NCI-H82 treated with DMSO at 0.1 percent for 48 hours (cell line): ENCODE measurements around the gene CUEDC2.
A peak's percentile ranks its signal among the peaks of the same experiment; 100 is the strongest.

Experiments used
- DNase-seq: peaks from one replicate; lab custom pipeline; 2025; ENCODE audit not compliant: unreplicated experiment; lab: John Stamatoyannopoulos, UW

The CUEDC2 gene

DNA sequence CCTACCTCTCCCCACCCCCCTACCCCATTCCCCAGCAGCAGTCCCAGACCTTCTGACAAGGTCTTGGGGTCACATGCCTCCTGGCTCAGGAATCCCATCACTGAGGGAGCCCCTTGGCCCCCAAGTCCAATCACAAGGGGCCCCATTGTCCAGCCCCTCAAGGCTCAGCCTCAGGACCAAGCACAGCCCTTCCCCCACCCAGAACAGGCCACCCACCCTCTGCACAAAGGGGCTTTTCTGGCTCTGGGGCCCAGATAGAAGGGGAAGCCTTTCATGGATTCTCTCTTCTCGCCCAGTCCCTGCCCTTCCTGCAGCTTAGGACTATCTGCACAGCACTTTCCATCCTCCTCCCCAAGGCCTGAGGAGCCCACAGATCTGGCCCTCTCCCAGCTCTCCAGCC is 6.9 kb downstream of the CUEDC2 start:
- DNase-seq = no peak

DNA sequence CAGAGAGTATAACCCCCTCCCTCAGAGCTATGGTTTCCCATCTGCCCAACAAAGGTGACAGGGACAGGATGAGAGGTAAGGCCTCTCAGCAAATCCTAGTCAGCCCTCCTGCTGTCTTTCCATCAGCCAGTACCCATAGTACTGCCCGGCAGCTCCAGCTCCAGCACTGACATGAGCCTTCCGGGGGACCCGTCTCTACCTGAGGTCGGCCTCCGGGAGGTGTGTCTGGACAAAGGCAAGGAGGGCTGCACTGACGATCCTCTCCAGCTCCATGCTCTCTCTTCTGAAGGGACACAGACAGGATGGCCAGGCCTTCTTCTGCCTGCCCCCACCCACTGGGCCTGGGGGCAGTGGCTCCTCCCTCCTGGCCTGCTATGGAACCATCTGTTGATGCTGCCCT is 7.5 kb downstream of the CUEDC2 start:
- DNase-seq = no peak

DNA sequence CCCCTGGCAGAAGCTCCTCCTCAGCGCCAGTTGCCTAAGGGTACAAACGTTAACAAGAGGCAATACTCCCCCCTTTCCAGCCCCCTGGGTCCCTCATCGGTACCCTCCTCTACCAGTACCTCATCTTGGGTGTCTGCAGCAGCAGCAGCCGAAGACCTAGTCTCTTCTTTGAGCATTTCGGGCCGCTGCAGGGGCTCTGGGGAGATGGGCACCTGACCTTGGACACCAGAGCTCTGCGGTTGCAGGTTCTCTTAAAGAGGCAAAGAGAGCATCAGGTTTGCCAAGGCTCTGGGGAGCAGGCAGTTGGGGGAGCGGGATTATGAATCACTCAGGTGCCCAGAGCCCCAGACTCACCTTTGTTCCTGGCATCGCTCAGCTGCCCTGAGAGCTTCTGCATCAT is 8.2 kb downstream of the CUEDC2 start:
- no peak for DNase-seq

DNA sequence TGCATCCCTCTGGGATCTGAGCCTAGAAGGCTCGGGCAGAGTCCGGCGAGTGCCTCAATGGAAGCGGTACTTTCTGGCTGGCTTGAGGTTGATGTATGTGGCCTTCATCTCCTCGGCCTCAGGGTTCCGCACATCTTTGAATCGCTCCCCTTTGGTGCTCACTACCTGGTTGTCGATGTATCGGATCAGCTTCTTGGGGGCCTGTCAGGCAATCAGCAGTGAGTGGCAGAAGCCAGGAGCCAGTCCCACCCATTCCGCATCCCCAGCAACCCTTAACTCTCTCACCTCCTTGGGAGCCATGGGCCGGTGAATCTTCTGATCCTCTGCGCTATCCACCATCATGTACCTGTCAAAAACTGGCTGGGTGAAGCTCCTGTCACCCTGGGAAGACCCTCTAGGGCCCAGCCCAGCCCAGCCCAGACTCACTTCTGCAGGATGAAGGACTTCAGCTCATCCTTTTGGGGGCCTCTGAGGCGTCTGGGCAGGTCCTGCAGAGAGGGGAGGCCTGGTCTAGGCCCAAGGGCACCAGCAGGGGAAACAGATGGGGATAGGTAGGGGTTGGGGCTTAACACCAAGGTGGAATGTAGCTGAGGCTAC is 8.9 kb downstream of the CUEDC2 start:
- DNase-seq = no peak

DNA sequence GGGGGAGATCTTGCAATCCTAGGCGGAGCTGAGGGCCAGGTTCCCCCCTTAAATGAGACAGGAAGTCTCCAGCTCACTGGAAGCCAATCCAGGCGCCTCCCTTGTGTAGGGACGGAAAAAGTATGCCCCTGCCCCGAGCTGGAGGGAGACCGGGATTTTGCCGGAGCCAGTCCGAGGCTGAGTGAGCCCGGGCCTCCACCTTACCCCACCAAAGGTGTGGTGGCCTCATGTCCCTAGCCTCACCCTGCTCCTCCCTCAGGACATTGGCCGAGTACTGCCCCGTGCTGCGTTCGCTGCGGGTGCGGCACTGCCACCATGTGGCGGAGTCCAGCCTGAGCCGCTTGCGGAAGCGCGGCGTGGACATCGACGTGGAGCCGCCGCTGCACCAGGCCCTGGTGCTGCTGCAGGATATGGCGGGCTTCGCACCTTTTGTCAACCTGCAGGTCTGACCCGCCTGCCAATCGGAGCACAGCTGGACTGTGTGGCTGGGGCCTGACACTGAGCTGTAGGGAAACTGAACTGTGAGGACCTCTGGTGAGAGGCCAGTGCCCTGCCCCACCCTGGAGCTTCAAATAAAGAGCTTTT is 9.7 kb downstream of the CUEDC2 start:
- DNase-seq = no peak

DNA sequence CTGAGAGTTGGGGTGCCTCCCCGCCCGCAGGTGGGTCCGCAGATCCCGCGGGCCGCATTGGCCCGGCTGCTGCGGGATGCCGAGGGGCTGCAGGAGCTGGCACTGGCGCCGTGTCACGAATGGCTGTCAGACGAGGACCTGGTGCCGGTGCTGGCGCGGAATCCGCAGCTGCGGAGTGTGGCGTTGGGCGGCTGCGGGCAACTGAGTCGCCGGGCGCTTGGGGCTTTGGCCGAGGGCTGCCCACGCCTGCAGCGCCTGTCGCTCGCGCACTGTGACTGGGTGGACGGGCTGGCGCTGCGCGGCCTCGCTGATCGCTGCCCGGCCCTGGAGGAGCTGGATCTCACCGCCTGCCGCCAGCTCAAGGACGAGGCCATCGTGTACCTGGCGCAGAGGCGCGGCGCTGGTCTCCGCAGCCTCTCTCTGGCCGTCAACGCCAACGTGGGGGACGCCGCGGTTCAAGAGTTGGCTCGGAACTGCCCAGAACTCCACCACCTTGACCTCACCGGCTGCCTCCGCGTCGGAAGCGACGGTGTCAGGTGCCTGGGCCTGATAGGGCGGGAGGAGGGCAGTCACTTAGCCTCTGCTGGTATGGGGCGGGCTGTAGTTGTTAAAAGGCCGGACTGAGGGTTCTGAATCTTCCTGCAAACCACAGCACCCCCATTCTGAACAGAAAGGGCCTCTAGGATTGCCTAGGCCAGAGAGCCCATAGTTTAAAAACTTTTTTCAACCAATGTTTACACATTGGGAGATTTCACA is 10.4 kb downstream of the CUEDC2 start:
- DNase-seq = no peak

DNA sequence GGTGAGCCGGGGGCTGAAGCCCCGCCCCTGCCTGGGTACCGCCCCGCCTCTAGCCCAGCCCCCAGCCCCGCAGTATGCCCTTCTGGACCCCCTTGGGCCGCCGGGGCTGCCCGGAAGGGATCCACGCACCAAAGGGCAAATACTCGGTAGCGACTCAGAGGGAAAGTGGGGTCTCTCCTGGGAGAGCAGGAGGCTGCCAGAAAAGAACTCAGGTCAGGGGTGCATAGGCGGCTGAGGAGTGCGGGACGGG is 10.9 kb downstream of the CUEDC2 start:
- no peak for DNase-seq

DNA sequence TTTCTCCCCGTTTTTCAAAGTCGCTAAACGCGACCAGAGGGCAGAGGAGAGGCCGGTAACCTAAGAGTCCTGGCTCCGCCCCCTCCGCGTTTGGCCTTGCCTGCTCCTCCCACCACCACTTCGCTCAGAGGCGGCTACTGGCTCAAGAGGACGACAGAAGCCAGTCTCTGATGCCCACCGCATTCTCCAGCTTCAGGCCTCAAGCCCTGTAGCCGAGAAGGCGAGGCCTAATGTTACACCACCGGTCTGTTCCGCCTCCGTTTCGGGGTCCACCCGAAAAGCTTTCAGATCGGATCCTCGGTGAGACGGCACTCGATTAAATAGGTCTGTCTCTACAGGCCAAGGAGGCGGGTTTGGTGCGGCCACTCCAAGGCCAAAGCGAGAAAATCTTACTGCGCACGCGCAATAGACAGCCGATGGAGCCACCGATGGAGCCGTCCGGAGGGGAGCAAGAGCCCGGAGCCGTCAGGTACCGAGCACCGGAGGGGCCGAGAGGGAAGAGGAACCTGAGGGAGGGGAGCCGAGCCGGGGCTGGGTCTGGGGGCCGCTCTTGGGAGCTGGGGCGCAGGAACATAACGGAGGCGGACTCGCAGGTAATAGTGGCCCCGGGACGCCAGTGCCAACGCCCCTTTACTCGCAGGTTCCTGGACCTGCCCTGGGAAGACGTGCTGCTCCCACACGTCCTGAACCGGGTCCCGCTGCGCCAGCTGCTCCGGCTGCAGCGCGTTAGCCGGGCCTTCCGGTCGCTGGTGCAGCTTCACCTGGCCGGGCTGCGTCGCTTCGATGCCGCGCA is 11.5 kb downstream of the CUEDC2 start, which contains the start of gene FBXL15:
Gene FBXL15, plus strand, starts transcription at position 123 of the 793 bp plus-strand sequence. Its CDS starts 294 bp downstream, at position 417.
- peak; percentile 82 for DNase-seq

DNA sequence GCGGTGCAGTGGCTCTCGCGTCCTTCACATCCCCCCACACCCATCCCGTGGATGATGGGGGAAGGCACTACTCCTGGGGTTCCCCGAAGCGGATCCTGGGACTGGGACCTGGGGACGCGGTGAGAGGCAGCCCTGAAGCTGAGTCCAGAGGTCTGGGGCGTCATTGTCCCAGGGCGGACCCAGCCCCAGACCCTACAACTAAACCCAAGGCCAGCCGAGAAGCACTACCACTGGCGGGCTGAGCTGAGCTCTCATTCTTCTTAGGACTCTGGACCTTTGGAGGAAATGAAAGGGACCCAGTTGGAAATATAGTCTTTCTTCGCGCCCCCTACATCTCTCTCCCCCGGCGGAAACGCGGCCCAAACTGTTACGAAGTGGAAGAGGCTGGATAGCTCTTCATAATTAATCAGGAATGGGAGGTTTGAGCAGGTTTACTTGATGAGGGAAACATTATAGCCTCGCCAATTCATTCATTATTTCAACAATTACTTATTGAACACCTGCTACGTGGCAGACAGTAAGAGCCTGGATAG is 12.1 kb downstream of the CUEDC2 start:
- DNase-seq = no peak

DNA sequence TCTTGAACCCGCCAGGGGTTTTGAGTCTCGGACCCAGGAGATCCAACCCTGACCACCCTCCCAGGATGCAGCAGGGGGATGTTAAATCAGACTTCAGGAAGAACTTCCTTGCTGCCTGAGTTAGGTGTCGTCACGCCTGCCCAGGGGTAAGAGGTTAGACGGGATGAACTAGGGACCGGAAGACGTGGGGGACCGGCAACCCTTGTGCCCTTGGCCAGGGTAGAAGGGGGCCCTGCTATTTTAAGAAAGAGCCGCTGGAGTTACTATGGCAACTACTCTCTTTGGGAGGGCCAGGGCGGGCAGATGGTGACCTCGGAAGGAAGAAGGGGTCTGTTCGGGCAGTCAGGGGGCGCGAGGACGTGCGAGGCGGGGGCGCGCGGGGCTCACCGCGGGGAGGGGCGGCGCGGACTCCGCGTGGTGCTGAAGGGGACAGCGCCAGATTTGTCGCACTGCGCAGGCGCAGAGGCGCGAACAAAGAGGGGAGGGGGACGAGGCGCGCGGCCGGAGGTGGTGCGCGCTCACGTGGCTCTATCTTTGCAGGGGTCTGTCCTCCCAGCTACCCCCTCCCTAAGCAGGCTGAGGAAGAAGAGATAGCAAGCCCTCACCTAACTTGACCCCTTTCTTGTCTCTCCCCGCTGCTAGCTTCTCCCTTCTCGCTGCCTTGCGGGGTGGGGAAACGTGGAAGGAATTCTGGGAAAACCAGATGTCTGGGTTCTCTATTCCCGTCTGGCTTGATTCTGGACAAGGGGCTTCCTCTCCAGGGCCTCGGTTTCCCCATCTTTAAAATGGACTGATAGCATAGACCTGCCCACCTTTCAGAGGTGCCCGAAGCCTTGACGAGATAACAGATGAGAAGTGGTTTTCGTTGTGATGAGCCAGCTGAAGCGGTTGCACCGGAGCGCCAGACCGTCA is 12.8 kb downstream of the CUEDC2 start:
- peak; percentile 84 for DNase-seq

DNA sequence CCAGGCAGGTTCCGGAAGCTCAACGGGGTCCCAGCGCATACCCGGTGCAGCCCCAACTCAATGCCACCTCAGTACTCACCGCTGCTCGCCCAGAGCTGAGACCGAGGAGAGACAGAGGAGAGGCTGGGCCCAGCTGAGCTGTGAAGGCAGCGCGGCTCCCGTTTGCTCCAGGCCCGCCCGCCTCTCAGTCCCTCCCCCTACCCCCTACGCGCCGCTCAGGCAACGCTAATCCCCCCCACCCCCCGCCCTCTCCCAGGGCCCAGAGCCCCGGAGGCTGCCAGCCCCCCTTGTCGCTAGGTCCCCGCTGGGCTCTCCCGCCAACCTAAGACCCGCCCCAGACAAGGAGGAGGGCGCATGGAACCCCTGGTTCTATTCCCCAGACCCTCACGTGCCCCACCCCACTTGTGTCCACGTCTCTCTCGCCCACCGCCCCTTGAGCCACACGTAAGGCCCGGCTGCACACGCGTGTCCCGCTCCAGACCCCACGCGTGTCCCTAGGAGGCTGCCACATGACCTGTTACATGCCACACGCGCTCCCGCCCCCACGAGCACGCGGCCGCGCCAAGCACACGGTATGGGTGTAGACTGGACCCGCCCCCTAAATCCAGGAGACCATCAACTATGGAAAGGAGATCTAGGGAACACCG is 13.6 kb downstream of the CUEDC2 start, which contains the start of gene PSD:
Gene PSD, minus strand, starts transcription at position 164 of the 647 bp plus-strand sequence. CDS start 1,747 bp downstream, outside the sequence.
- peak; percentile 80 for DNase-seq

DNA sequence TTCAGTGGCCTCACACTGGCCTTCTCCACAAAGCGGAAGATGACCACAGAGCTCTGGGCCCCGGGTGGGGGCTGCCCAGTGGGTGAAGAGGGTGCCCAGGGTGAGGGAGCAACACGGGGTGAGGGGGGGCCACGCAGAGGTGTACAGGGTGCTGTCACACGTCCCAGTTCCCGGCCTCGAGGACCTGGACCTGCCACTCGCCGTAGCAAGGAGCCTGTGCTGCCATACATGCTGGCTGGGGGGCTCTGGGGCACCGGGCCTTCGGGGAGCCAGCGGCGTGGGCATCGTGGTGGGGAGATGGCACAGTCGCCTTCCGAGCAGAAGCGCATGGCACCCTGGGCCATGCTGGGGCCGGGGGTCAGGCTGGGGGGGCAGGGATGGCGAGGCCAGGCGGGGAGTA is 15.7 kb downstream of the CUEDC2 start:
- DNase-seq = no peak

DNA sequence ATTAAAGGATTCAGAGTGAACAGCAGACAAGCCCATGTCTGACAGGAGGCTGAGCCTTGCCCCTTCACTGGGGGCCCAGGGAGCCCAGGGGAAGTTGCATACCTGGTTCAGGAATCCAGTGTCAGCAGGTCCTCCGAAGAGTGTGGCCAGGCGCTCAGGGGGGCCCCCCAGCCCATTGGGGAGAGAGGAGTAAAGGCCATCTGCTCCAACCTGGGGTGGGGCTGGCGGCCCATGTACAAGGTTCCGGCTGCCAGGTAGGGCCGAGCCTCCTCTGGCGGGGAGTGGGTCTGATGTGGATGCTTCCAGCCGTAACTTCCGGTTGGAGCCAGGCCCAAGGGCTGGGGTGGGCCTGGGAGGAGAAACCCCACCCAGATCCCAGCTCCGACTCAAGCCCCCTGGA is 16.1 kb downstream of the CUEDC2 start:
- no peak for DNase-seq

DNA sequence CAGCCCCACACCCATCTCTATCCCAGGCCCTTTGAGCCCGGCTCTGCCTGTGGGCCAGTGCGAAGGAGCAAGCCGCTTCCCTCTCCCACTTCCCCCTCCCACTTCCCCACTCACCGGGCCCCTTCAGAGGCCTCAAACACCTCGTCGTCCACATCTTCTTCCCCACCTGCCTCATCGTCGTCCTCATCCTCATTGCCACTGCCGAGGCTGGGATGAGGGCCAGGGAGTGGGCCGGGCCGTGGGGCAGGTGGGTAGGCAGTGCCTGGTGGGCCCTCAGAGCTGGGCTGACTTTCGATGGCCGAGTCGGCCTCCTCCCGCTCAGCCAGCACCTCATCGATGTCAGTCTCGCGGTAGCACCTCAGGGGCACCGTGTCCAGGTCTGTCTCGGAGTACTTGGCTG is 17.6 kb downstream of the CUEDC2 start:
- DNase-seq = no peak

DNA sequence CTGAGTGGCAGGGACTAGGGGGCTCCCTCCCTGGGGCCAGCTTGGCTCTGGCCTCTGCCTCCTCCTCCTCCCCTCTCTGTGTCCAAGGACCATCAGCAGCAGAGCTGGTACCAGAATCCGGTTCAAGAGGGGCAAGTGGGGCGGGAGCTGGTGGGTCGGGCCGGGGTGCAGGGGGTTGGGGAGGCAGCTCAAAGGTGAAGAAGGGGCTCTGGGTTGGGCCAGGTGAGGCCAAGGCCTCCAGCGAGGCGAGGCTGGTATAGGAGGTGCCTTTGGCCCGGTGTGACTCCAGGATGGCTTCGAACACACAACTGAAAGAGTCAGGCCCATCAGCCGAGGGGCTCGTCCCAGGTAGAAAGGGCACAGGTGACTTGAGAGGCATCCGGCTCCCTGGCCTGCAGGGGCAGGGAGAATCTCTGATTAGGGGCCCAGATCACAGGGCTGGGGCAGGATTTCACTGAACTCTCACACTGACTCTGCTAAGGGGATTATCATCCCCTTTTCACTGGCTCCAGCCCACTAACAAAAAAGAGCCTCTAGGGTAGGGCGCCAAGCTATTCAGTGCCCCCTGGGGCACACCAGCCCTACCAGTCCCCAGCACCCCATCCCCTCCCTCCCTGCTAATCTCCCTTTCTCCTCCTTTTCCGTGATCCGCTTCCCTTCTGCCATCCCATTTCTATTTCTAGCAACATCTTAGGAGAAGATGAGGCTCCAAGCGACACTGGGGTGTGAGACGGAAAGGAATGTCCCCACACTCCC is 18.4 kb downstream of the CUEDC2 start:
- no peak for DNase-seq

DNA sequence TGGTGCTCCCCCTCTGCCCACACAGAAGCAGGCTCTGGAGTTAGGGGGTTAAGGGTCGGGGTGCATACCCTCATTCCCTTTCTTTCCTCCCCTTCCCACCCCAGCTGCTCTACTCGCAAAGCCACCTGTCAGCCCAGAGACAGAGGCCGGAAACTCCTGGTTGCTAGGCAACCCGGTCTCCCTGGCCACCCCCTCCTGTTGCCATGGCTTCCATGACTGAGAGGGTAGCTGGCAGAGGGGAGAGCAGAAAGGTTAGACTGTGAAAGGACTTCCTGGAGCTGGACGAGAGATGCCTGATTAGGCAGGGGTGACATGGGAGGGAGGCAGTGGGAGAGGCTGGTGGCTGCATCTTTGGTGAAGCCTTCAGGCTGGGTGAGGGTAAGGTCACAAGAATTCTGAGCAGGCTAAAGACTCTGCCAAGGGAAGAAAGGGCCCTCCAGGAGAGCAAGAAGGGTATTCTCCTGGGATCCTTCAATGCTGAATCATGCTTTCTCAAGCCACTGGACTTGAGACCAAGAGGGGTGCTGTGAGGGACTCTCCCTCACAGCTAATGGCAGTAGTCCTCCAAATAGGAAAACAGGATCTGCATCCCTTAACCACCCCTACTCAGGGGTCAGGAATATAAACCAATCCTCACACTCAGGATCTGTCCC is 19.2 kb downstream of the CUEDC2 start:
- no peak for DNase-seq

DNA sequence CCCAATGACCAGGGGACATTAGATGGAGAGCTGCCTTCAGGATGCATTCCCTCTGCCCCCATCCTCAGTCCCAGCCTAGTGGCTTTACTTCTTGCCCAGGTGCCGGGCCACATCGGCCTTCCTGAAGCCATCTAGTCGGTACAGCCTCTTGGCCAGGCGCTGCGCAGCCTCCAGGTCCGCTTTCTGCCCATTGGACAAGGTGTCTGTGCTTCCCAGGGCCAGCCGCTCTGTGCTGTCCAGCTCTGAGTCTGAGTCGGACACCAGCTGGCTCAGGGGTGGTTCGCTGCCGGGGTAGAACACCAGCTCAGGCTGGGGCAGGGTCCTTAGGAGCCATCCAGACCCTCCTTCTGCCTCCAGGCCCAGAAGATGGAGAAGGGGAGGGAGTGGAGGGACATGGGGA is 20.1 kb downstream of the CUEDC2 start:
- DNase-seq = no peak

DNA sequence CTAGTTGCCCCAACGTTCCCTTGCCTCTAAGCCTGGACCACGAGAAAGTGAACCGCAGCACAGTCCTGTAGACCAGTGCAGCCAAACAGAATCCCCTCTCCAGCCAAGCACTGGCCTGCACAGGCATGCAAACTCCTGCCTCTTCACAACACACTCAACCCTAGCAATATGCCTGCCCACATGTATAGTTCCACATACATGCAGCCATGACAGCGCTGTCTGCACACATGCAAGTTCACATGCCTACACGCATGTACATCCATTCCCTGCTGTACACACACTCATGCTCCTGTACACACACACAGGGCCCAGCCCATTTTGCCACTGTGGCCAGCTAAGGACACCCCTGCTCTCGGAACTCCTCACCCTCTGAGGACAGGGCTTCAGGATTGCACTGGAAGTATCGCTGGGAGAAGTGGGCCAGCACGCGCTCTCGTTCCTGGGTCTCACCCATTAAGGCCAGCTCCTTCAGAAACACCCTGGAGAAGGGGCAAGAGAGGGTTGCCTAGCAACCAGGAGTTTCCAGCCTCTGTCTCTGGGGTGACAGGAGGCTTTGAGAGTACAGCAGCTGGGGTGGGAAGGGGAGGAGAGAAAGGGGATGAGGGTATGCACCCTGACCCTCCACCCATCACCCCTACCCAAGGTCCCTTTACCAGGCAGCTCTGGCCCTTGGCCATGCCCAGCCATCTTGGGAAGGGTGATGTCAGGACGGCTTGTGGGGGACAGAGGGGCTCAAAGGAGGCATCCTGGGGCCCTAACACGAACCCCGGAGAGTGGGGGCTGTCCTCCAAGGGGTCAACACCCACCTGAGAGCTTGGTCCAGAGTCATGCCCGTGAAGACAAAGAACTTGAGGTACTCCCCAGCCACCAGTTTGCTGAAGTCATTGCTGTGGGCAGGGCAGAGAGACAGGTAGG is 20.8 kb downstream of the CUEDC2 start:
- DNase-seq = no peak
